22Rv1 (cell line): ENCODE data around the gene SDK2.

Experiments
- ZFX ChIP-seq: fragments of 450-650 bp; IDR thresholded peaks from 2 replicates; pipeline ENCODE4 v1.6.1; 2017; ENCODE audit warnings: antibody characterized with exemption, borderline replicate concordance
- TF ChIP-seq, protein P1 (sequence below): fragments of 450-650 bp; IDR thresholded peaks from 2 replicates; pipeline ENCODE4 v1.5.1; 2017; ENCODE audit warnings: mild to moderate bottlenecking

DNA sequence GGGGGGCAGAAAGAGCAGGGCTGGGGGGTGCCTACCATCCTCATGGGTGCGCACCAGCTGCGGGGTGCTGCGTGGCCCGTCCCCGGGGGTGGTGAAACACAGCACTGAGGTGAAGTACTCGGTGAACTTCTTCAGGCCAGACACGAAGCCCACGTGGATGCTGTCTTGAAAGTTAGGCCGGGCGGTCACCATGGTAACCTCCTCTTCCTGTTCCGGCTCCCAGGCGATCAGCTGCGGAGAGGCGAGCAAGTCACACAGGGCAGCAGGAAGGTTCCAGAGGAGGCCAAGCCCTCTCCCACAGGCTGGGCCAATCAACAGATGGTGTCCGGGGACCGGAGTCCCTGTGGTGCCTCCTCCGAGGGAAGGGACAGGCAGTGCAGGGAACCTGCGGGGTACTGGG lies 242.3 kb downstream of the SDK2 start:
- TF ChIP-seq, protein P1, sequence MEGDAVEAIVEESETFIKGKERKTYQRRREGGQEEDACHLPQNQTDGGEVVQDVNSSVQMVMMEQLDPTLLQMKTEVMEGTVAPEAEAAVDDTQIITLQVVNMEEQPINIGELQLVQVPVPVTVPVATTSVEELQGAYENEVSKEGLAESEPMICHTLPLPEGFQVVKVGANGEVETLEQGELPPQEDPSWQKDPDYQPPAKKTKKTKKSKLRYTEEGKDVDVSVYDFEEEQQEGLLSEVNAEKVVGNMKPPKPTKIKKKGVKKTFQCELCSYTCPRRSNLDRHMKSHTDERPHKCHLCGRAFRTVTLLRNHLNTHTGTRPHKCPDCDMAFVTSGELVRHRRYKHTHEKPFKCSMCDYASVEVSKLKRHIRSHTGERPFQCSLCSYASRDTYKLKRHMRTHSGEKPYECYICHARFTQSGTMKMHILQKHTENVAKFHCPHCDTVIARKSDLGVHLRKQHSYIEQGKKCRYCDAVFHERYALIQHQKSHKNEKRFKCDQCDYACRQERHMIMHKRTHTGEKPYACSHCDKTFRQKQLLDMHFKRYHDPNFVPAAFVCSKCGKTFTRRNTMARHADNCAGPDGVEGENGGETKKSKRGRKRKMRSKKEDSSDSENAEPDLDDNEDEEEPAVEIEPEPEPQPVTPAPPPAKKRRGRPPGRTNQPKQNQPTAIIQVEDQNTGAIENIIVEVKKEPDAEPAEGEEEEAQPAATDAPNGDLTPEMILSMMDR: no peak
- TF ChIP-seq ZFX: no peak
